Measurements from ENCODE around the gene NTRK1.

DNA sequence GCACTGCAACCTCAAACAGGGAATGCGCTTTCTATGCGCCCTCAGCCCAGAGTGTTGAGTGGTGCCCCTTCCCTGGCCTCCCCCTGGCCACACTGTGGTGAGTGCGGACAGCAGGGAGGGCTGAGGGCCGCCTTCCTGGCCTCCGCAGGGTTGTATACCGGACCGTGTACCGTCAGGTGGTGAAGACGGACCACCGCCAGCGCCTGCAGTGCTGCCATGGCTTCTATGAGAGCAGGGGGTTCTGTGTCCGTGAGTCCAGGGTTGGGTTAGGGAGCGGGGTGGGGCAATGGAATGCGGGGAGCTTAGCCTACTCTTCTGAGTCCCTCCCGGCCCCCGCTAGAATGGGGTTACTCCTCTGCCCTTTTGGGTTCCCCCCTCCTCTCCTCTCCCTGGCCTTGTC is 44.5 kb downstream of the NTRK1 start:
- TF ChIP-seq EZH2 (IDR thresholded peaks at IDR 0.05; ENCODE audit: insufficient read depth, poor library complexity, severe bottlenecking) = no peak
- TF ChIP-seq EZH2phosphoT487 (IDR thresholded peaks at IDR 0.05; ENCODE audit: insufficient read depth, low read depth) = no peak
